ENCODE results near the gene RNF112.

The RNF112 gene

DNA sequence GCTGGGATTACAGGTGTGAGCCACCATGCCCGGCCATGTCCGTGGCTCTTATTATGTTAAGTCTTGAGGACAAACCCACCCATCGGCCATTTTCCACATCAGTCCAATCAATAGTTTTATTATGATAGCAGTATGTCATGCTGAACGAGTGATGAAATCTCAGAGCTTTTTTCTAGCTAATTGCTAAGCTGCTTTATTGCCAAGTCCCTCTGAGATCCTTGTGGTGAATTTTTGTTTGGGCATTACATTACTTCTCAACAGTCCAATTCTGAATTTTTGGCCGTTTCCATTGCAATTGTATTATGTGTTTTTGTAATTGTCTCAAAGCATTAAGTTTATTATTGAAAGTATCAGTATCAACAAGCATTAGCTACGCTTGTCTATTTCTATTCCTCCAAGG, 10.9 kb downstream of the RNF112 start:
- ChIA-PET CTCF (no interaction called here), POLR2A (no interaction called here)
- TF ChIP-seq, protein P1, sequence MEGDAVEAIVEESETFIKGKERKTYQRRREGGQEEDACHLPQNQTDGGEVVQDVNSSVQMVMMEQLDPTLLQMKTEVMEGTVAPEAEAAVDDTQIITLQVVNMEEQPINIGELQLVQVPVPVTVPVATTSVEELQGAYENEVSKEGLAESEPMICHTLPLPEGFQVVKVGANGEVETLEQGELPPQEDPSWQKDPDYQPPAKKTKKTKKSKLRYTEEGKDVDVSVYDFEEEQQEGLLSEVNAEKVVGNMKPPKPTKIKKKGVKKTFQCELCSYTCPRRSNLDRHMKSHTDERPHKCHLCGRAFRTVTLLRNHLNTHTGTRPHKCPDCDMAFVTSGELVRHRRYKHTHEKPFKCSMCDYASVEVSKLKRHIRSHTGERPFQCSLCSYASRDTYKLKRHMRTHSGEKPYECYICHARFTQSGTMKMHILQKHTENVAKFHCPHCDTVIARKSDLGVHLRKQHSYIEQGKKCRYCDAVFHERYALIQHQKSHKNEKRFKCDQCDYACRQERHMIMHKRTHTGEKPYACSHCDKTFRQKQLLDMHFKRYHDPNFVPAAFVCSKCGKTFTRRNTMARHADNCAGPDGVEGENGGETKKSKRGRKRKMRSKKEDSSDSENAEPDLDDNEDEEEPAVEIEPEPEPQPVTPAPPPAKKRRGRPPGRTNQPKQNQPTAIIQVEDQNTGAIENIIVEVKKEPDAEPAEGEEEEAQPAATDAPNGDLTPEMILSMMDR (IDR thresholded peaks at IDR 0.05; ENCODE audit: control extremely low read depth, extremely low read depth, low read depth, missing control alignments), result no peak
- no peak for DNase-seq (ENCODE audit: extremely low spot score)

DNA sequence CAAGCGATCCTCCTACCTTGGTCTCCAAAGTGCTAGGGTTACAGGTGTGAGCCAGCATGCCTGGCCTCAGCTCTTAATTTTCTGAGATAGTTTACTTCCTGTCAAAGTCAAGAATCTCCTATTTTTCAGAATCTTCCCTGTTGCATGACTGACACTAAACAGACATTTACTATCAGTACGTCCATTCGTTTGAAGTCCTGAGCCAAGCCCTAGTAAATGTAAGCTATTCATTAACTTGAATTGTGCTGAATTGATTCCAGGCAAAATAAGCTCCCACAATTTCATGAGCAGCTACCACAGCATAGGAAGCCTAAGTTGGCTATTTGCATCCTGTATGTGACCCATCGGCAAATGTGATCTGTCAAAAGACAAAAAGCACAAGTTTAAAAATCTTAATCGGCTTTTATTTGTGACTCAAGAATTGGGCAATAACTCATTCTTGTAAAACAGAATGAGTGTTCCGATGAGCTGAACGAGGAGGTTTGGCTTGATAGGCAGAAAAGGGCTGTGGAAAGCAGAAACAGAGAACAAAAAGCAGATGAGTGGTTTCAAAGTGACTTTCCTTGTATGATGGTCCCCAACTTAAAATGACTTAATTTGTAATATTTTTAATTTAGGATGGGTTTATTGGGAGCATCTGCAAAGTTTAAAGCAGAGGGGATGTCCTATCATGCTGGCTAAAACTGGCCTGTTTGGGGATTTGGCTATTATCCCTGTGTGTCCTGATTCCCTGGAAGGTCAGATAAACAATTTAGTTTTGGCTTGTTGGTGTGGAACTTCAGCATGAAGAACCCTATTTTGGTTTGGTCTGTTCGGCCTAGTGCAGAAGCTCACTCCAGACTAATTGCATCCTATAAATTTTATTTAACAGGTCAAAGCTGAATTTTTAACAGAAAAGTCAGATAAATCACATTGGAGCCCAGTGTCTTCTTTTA, 14.2 kb downstream of the RNF112 start:
- ChIA-PET CTCF (interaction anchor here (1.2 to 1.5 kb wide), 2 partner anchors 9 to 25 kb away, joined by 3 to 8 read pairs; no protein-coding TSS in a partner anchor), POLR2A (no interaction called here)
- TF ChIP-seq, protein P1 (IDR thresholded peaks at IDR 0.05; ENCODE audit: control extremely low read depth, extremely low read depth, low read depth, missing control alignments), result no peak
- no peak for DNase-seq (ENCODE audit: extremely low spot score)

DNA sequence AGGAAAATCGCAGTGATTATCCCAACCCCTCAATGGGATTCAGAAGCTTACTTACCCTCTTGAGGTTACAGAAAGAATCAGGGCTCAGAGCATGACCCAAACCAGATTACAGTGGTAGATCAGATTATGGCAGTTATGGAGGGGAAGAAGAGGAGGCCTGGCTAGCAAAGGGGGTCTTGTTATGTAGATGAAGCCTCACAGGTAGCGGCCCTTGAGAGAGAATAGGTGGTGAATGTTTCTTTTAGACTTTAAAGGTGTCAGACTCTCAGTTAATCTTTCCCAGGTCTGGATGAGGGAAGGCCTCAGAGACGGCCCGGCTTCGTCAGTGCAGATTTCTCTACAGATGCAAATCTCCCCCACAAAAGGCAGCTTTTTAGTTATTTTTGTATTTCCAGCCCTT, 15.6 kb downstream of the RNF112 start:
- POLR2A ChIA-PET, result no interaction called here
- no peak for DNase-seq (ENCODE audit: extremely low spot score)
- CTCF ChIA-PET, result interaction anchor here (1.8 kb wide), 1 partner anchor 21 kb away, joined by 5 read pairs; no protein-coding TSS in a partner anchor
- TF ChIP-seq, protein P1 (IDR thresholded peaks at IDR 0.05; ENCODE audit: control extremely low read depth, extremely low read depth, low read depth, missing control alignments), result no peak

DNA sequence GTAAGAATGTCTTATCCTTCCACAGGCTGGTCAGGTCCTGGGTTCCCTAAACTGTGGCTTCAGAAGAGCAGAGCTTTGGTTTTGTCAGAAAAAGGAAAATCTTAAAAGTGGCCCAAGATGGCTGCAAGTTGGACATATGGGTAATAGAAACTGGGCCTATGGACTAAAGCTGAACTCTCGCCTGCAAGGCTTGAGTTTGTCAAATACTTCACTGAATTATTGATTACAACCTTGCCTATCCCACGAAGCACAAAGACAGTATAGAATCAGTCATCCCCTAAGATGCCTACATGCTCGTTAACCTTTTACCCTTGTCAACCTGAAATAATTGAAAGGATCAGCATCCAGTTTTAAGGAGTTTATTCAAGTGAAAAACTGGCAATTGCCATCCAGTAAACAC, 20.7 kb downstream of the RNF112 start:
- no peak for DNase-seq (ENCODE audit: extremely low spot score)
- CTCF ChIA-PET, result interaction anchor here (2.8 kb wide), 1 partner anchor 16 kb away, joined by 19 read pairs; no protein-coding TSS in a partner anchor
- POLR2A ChIA-PET, result no interaction called here
- TF ChIP-seq, protein P1 (IDR thresholded peaks at IDR 0.05; ENCODE audit: control extremely low read depth, extremely low read depth, low read depth, missing control alignments), result no peak

DNA sequence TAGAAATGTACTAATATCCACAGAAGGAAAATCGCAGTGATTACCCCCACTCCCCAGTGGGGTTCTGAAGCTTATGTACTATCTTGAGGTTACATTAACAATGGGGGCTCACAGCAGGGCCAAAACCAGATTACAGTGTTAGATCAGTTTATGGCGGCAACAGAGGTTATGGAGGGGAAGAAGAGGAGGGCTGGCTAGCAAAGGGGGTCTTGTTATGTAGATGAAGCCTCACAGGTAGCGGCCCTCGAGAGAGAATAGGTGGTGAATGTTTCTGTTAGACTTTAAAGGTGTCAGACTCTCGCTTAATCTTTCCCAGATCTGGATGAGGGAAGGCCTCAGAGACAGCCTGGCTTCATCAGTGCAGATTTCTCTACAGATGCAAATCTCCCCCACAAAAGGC, 22.2 kb downstream of the RNF112 start:
- TF ChIP-seq, protein P1 (IDR thresholded peaks at IDR 0.05; ENCODE audit: control extremely low read depth, extremely low read depth, low read depth, missing control alignments), result no peak
- DNase-seq (ENCODE audit: extremely low spot score), result no peak
- ChIA-PET CTCF (interaction anchor here (0.7 to 2.8 kb wide), 7 partner anchors 9 to 71 kb away, joined by 3 to 19 read pairs (median 3); partner anchors contain the start of genes B9D1 and MAPK7), POLR2A (interaction anchor here (0.6 kb wide), 1 partner anchor 577 kb away, joined by 3 read pairs; no protein-coding TSS in a partner anchor)

GRCh38 chr17:19433727-19434340, 22.8 kb downstream of the RNF112 start:
- ChIA-PET CTCF (interaction anchor here (0.7 to 2.8 kb wide), 10 partner anchors 9 to 71 kb away, joined by 3 to 19 read pairs (median 3); partner anchors contain the start of genes B9D1 and MAPK7), POLR2A (interaction anchor here (0.6 kb wide), 1 partner anchor 576 kb away, joined by 3 read pairs; no protein-coding TSS in a partner anchor)
- no peak for DNase-seq (ENCODE audit: extremely low spot score)
- TF ChIP-seq, protein P1 (IDR thresholded peaks at IDR 0.05; ENCODE audit: control extremely low read depth, extremely low read depth, low read depth, missing control alignments), result no peak
